Measurements from ENCODE around the gene TJAP1. TPM values are rescaled to one million over a fixed set of nuclear protein-coding genes. Genes with fewer than 3 reads are reported as not detected.

Gene TJAP1
- polyA plus RNA-seq, 1 donor from 2014 or later = 11.4 TPM

DNA sequence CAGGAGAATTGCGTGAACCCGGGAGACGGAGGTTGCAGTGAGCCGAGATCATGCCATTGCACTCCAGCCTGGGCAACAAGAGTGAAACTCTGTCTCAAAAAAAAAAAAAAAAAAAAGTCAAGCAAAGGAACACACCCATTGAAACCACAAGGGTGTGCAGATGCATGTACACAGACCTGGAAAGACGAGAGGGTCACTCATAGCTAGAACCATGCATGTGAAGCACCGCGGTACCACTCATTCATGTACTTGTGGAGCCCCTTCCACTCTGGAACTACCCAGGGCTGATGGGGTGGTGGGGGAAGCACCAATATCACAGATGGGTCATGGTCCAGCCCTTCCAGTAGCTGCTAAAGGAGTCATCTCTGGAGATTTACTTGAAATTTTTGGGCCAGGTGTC lies 7.4 kb upstream of the TJAP1 start:
- Histone ChIP-seq H4K20me1 (ENCODE audit: insufficient read depth) (no peaks in the 10 kb centered on the region), H3K9ac (ENCODE audit: low read length) (no peak overlapping the region), H3K4me2 (ENCODE audit: low read length) (no peak overlapping the region), H3K79me2 (replicated peaks; ENCODE audit: insufficient read depth, low read length) (no peaks in the 10 kb centered on the region), H2AFZ (ENCODE audit: low read depth, low read length) (no peak overlapping the region), H3K27me3 (ENCODE audit: insufficient read depth, low read depth, low read length) (no peaks in the 10 kb centered on the region), H3K9me2 (ENCODE audit: insufficient read depth, low read length) (no peaks in the 10 kb centered on the region), H3K4me3 (ENCODE audit: low read length) (no peak overlapping the region), H3F3A (ENCODE audit: insufficient read depth, low read length, poor library complexity, severe bottlenecking) (no peaks in the 10 kb centered on the region), H3K36me3 (ENCODE audit: insufficient read depth, low read length) (no peaks in the 10 kb centered on the region), H3K27ac (ENCODE audit: low read length) (no peak overlapping the region), H3K9me3 (ENCODE audit: low read length) (no peaks in the 10 kb centered on the region)
- TF ChIP-seq EP300 (conservative IDR thresholded peaks at IDR 0.05; ENCODE audit: poor library complexity, severe bottlenecking) (no peak), MXI1 (conservative IDR thresholded peaks at IDR 0.05; ENCODE audit: poor library complexity, severe bottlenecking) (no peak), EZH2 (IDR thresholded peaks at IDR 0.05; ENCODE audit: borderline replicate concordance, insufficient read depth, low read length, poor library complexity, severe bottlenecking) (no peak), POLR2AphosphoS5 (IDR thresholded peaks at IDR 0.05) (no peak), SMC3 (conservative IDR thresholded peaks at IDR 0.05; ENCODE audit: poor library complexity) (no peak), TAF1 (IDR thresholded peaks at IDR 0.05; ENCODE audit: low read depth) (no peak), CTCF (IDR thresholded peaks at IDR 0.05; ENCODE audit: poor library complexity, severe bottlenecking) (no peak), RAD21 (conservative IDR thresholded peaks at IDR 0.05) (no peak)
- TF ChIP-seq, protein P1, sequence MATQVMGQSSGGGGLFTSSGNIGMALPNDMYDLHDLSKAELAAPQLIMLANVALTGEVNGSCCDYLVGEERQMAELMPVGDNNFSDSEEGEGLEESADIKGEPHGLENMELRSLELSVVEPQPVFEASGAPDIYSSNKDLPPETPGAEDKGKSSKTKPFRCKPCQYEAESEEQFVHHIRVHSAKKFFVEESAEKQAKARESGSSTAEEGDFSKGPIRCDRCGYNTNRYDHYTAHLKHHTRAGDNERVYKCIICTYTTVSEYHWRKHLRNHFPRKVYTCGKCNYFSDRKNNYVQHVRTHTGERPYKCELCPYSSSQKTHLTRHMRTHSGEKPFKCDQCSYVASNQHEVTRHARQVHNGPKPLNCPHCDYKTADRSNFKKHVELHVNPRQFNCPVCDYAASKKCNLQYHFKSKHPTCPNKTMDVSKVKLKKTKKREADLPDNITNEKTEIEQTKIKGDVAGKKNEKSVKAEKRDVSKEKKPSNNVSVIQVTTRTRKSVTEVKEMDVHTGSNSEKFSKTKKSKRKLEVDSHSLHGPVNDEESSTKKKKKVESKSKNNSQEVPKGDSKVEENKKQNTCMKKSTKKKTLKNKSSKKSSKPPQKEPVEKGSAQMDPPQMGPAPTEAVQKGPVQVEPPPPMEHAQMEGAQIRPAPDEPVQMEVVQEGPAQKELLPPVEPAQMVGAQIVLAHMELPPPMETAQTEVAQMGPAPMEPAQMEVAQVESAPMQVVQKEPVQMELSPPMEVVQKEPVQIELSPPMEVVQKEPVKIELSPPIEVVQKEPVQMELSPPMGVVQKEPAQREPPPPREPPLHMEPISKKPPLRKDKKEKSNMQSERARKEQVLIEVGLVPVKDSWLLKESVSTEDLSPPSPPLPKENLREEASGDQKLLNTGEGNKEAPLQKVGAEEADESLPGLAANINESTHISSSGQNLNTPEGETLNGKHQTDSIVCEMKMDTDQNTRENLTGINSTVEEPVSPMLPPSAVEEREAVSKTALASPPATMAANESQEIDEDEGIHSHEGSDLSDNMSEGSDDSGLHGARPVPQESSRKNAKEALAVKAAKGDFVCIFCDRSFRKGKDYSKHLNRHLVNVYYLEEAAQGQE (IDR thresholded peaks at IDR 0.05; ENCODE audit: borderline replicate concordance) = no peak

- Histone ChIP-seq H4K20me1 (ENCODE audit: insufficient read depth) (no peaks in the 10 kb centered on the region), H3K27me3 (ENCODE audit: insufficient read depth, low read depth, low read length) (no peaks in the 10 kb centered on the region), H3K9me2 (ENCODE audit: insufficient read depth, low read length) (no peaks in the 10 kb centered on the region), H3F3A (ENCODE audit: insufficient read depth, low read length, poor library complexity, severe bottlenecking) (no peaks in the 10 kb centered on the region), H3K9me3 (ENCODE audit: low read length) (no peaks in the 10 kb centered on the region), H3K9ac (ENCODE audit: low read length) (no peak overlapping the region), H3K4me3 (ENCODE audit: low read length) (no peak overlapping the region), H3K27ac (ENCODE audit: low read length) (no peak overlapping the region), H2AFZ (ENCODE audit: low read depth, low read length) (no peak overlapping the region), H3K79me2 (replicated peaks; ENCODE audit: insufficient read depth, low read length) (no peaks in the 10 kb centered on the region), H3K36me3 (ENCODE audit: insufficient read depth, low read length) (no peaks in the 10 kb centered on the region), H3K4me2 (ENCODE audit: low read length) (no peak overlapping the region)
- TF ChIP-seq, protein P1 (IDR thresholded peaks at IDR 0.05; ENCODE audit: borderline replicate concordance) = no peak
- TF ChIP-seq EP300 (conservative IDR thresholded peaks at IDR 0.05; ENCODE audit: poor library complexity, severe bottlenecking) (no peak), TAF1 (IDR thresholded peaks at IDR 0.05; ENCODE audit: low read depth) (no peak), SMC3 (conservative IDR thresholded peaks at IDR 0.05; ENCODE audit: poor library complexity) (no peak), EZH2 (IDR thresholded peaks at IDR 0.05; ENCODE audit: borderline replicate concordance, insufficient read depth, low read length, poor library complexity, severe bottlenecking) (no peak), POLR2AphosphoS5 (IDR thresholded peaks at IDR 0.05) (no peak), MXI1 (conservative IDR thresholded peaks at IDR 0.05; ENCODE audit: poor library complexity, severe bottlenecking) (no peak)
Observed at GRCh38 chr6:43471399-43471798, 6.0 kb upstream of the TJAP1 start.
